GM04504 (cell line): Measurements from ENCODE around the gene APC2.

Experiments
- DNase-seq: peaks from one replicate; pipeline ENCODE4 v3.0.0-alpha.2; 2012; ENCODE audit warnings: low read depth

APC2 gene, protein sequence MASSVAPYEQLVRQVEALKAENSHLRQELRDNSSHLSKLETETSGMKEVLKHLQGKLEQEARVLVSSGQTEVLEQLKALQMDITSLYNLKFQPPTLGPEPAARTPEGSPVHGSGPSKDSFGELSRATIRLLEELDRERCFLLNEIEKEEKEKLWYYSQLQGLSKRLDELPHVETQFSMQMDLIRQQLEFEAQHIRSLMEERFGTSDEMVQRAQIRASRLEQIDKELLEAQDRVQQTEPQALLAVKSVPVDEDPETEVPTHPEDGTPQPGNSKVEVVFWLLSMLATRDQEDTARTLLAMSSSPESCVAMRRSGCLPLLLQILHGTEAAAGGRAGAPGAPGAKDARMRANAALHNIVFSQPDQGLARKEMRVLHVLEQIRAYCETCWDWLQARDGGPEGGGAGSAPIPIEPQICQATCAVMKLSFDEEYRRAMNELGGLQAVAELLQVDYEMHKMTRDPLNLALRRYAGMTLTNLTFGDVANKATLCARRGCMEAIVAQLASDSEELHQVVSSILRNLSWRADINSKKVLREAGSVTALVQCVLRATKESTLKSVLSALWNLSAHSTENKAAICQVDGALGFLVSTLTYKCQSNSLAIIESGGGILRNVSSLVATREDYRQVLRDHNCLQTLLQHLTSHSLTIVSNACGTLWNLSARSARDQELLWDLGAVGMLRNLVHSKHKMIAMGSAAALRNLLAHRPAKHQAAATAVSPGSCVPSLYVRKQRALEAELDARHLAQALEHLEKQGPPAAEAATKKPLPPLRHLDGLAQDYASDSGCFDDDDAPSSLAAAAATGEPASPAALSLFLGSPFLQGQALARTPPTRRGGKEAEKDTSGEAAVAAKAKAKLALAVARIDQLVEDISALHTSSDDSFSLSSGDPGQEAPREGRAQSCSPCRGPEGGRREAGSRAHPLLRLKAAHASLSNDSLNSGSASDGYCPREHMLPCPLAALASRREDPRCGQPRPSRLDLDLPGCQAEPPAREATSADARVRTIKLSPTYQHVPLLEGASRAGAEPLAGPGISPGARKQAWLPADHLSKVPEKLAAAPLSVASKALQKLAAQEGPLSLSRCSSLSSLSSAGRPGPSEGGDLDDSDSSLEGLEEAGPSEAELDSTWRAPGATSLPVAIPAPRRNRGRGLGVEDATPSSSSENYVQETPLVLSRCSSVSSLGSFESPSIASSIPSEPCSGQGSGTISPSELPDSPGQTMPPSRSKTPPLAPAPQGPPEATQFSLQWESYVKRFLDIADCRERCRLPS (N-terminal part only)

DNA sequence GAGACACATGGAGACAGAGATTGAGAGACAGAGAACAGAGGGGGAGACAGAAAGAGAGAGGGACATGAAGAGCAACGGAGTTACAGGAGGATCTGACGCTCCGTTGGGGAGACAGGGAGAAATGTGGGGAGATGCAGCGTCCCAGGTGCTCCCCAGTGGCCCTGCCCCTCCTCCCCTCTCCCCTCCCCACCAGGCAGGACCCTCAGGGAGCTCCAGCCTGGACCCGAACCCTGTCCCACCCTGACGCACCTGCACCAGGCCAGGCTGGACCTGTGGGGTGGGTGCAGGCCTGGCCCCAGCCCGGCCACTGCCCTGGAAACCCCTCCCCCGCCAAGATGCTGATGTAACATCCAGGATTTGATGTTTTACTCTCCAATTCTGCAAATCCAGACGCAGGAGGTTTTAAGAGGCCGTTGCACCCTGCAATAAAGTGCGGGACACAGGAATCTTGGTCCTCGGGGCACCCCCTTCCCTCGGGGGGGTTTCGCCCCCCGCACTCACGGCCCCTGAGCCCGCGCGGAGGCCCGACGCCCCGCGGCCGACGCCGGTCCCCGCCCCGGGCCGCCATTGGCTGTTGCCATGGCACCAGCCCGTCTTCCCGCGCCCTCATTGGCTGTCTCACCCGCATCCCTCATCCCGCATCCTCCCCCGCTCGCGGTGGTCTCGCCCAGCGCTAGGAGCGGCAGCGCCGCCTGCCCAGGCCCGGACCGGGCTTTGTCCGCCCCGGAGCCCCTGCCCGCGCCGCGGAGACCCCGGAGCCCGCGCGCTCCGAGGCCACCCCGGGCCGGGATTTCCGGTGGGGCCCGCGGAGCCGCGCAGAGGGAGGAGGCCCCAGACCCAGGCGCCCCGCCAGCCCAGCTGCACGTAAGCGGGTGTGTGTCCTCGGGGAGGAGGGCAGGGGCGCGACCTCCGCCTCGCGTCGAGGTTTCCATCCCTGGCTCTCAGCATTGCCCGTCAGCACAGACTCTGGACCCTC, at the start of gene APC2:
APC2 (plus strand) TSS at position 655 of the 976 bp plus-strand sequence. CDS start 2,881 bp downstream, outside the sequence.
- no peak for DNase-seq

DNA sequence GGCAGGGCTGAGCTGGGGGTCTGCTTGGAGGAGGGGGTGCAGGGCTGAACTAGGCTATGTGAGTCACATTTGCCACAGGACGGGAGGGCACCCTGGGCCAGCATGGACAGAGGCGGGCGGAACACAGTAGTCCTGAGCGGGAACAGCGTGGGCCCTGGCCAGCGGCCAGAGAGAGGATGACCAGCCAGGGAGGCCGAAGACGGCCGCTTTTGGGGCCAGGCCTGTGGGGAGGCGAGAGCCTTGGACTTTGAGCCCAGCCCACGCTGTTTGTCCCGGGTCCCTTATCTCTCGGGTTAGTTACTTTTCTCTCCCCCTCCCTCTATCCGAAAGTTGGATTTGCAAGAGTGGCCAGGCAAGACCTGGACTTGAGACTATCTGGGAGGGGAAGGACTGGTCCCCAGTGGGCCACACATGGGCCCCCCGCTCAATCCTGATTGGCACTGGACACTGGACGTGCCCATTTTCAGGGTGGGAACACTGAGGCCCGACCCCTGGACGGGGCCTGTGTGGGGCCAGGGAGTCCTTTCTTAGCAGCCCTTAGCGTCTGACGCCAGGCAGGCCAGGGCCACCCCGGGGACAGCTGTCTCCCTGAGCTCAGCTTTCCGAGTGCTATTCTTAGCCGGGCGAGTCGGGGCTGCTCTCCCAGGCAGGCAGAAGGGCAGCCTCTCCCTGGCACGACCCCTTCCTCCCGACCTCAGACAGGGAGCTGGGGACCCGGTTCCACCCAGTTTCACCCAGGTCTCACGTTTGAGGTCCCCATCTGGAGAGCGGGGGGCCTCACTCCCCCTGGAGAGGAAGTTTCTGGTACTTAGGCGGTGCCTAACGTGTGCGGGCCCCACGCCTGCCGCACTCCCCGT, 49.4 kb upstream of the APC2 start:
- DNase-seq: no peak

DNA sequence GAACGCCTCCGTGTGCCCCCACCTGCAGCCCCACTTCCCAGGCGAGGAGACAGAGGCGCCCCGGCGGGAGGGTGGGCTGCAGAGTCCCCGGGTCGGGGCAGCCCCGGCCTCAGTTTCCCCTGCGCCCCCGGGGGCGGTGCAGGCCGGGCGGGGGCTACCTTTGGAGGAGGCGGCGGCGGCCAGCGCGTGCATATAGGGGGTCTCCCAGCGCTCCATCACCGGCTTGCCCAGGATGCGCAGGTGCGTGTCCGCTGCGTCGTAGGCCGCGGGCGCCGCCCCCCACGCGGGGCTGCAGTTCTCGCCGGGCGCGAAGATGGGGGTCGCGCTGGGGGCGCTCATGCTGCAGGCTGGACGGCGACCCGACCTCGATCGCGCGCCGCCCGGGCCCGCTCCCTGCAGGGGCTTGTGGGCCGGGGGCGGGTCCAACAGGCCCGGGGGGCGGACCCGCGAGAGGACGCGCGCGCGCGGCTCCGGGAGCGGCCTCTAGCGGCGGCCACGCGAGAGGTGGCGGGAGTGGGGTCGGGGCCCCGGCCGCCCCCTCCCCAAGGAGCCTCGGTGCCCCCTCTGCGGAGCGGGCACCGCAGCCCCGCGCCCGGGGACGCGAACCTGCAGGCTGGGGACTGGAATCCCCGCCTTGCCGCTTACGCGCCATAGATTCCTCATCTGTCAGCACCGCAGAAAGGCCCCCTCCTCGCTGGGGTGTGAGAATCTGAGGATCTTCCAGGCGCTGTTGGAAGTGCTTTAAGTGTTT, 48.6 kb upstream of the APC2 start, which contains the start of gene GAMT:
GAMT (minus strand) TSS at position 405 of the 751 bp plus-strand sequence; CDS start at position 339, 66 bp downstream.
- DNase-seq: no peak

DNA sequence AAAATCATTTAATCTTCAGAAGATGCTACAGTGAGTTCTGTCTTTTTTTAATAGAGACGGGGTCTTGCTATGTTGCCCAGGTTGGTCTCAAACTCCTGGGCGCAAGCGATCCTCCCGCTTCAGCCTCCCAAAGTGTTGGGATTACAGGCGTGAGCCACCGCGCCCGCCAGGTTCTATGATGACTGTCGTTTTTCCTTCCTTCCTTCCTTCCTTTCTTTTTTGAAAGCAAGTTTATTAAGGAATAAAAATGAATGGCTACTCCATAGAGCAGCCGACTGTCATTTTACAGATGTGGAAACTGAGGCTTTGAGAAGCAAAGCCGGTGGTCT, 48.1 kb upstream of the APC2 start:
- DNase-seq: no peak

DNA sequence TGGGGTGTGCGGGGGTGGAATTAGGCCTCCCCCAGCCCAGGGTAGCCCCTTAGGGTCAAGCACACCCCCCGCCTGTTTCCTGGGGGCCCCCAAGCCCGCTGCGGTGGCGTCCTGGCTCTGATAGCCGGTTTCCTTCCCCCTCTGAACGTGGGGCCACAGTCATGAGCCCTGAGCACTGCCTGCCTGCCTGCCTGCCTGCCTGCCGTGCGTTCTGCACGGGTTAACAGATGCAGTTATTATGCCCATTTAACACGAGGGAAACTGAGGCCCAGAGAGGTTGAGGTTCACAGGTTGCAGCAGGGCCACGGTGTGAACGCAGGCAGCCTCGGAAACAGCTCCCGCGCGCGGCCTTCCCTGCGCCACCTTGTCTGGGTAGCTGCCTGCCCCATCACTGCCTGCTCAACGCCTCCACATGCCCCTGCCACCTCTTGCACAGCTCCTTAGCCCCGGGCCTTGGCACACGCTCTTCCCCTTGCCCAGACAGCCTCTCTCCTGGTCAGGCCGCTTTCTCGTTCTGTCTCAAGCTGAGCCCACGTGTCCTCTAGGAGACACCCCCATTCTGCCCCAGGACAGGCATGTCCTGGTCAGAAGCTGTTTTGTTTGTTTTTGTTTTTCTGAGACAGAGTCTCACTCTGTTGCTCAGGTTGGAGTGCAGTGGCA, 47.4 kb upstream of the APC2 start:
- no peak for DNase-seq

DNA sequence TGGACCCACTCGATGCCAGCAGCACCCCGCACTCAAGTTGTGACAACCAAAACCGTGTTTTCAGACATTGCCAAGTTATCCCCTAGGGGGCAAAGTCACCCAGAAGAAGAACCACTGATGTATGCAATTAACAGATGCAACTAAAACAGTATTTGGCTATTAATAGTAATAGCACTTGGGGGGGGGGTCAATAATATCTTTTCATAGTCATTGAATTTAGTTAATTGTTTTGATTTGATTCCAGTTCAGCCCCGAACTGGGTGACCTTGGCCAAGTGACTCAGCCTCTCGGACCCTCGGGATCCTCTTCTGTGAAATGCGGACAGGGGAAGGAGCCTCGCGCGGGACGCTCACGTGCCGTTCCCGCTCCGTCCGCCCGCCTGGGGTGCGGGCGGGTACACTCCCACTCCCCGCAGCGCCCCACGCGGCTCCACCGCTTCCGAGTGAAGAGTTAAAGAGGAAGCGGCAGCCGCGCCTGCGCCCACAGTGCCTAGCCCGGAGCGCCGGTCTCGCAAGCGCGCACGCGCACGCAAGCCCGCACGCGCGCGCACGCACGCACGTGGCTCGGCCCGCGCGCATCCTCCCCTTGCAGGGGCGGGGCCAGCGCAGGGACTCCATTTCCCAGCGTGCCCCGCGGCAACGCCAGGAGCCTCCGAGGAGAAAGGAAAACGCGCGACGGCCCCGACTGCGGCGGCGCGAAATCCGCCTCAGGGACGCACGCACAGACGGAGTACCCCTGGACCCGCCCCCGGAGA, 43.0 kb upstream of the APC2 start:
- DNase-seq: peak; percentile 97

DNA sequence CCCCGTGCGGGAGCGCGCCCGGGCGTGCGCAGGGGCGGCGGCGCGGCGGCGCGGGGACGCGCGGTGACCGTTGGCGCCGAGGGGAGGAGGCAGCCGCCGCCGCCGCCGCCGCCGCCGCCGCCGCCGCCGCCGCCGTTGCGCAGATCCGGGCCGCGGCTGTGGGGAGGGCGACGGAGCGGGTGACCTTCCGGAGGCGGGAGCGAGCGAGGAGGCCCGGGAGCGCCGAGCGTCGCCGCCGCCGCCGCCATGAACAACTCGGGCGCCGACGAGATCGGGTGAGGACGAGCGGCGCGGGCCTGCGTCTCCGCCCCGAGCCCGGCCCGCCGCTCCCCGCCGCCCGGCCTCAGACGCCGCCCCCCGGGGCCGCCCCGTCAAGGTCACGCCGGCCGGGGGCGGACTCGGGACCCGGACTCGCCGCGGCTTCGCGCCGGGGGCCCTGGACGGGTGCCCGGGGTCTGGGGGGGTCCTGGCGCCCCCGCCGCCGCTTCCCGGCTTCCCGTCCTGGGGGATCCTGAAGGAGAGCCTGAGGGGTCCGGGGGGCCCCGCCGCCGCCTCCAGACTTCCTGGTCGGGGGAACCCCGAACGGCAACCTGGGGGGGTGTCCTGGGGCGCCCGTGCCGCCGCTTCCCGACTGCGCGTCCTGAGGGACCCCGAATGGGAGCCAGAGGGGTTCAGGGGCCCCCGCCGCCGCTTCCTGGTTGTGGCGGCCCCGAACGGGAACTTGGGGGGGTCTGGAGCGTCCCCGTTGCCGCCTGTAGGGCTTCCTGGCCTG, 42.2 kb upstream of the APC2 start, which contains the start of gene DAZAP1:
DAZAP1 (plus strand) TSS at position 59 of the 772 bp plus-strand sequence; CDS start at position 247, 188 bp downstream.
- DNase-seq: no peak

DNA sequence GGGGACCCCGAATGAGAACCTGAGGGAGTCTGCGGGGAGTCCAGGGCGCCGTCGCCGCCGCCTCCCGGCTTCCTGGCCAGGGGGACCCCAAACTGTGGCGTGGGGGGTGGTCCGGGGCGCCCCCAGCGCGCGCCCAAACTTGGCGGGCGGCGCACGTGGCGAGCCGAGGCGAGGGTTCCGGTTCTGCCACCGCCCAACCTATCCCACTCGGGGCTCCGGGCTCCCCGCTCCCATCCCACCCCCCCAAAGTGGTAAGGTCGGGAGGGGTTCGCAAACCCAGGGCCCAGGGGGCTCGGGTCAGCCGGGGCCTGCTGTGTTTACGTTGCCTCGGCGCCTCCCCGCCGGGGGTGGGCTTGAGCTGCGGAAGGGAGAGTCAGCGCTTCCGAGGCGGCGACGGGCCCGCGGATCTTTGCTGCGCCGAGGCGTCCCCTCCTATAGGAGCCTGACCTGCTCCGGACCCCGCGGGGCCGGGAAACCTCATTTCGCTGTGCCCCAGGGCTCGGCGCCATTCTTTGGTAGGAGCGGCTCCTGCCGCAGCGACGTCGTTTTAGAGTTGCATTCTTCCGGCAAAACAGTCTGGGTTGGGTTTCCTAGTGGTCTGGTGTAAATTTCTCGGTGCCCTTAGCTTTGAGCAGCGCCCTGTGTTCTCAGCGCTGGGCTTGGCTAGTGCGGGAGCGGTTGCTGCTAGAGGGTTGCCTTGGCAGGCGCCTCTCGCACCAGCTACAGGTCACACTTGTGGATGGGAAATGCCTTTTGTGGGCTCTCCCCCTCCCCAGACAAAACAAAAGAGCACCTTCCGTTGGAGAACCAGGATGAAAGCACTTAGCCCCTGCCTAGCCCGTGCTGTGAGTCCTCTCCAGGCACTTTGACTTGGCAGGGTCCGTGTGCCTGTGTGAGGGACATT, 41.4 kb upstream of the APC2 start:
- DNase-seq: no peak

DNA sequence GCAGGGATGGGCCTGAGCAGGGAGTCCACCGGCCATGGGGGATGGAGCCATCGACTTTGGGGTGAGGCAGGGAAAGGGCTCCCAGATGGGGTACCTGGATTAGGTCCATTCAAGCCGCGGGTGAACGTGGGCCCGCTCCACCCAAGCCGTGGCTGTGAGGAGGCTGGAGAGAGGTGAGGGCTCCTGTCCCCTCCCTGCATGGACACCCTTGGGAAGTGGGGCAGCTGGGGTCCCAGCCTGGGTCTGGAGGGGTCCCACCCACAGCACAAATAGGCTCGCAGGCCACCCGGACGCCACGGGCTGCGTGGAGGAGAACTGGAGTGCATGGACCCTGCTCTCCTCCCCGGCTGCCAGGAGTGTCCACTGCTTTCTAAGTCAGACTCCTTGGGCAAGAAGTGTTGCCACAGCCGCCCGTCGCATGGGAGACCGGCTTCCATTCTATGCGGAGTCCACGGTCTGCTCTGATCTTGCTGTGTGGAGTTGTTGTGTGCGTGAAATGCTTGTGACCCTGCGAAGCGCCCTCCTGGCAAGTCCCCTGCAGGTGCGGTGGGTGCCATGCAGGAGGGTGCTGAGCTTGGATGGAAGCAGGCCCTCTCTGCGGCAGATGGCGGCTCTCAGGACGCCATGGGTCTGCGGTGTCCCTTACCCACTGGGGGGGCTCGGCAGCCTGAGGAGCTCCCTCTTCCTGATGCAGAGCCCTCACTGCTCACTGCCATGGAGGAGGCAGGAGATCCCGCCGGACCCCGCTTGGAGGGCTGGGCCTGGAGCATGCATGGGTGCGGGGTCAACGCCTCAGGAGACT, 40.5 kb upstream of the APC2 start:
- no peak for DNase-seq

DNA sequence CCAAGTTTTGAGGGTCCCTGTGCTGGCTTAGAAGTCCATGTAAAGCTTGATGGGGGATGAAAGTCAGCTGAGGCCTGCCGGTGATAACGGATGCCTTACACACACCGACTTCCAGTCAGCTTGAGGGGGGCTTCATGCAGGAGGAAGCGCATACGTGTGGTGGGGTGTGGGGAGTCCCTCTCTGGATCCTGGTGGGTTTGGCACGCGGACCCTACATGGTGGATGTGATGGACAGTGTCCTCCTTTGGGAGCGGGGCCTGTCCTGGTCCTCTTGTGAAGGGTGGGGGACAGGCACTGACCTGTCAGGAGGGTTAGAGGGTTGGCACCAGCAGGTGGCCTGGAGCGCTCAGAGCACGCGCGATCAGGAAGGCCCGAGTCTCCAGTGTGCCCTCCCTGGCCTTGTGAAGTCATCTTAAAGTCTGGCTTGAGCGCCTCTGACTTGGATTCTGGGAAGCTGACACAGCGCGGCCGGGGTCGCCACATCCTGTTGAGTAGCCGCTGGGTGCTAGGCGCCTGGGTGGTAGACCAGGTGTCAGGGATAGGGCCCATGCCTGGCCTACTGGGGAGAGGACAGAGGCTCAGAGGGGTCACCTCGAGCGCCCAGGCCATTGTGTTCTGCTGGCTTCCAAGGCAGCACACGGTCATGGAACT, 39.7 kb upstream of the APC2 start:
- no peak for DNase-seq

DNA sequence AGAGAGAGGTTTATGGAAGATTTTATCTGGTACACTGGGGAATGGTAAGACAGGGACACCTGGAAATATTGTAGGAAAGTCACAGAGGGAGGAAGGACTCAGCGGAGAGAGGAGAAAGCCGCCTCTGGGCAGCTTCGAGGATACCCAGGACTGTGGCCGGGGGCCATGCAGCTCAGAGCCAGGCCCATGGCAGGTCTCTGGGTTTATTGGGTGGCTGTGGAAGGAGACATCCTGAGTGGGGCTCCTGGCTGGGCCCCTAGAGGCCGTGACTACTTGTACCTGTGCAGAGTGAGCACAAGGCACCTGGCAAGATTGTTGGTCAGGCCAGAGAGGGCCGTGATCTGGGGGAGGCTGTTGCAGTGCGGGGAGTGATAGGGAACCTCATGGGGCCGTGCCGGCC, 39.1 kb upstream of the APC2 start:
- no peak for DNase-seq

DNA sequence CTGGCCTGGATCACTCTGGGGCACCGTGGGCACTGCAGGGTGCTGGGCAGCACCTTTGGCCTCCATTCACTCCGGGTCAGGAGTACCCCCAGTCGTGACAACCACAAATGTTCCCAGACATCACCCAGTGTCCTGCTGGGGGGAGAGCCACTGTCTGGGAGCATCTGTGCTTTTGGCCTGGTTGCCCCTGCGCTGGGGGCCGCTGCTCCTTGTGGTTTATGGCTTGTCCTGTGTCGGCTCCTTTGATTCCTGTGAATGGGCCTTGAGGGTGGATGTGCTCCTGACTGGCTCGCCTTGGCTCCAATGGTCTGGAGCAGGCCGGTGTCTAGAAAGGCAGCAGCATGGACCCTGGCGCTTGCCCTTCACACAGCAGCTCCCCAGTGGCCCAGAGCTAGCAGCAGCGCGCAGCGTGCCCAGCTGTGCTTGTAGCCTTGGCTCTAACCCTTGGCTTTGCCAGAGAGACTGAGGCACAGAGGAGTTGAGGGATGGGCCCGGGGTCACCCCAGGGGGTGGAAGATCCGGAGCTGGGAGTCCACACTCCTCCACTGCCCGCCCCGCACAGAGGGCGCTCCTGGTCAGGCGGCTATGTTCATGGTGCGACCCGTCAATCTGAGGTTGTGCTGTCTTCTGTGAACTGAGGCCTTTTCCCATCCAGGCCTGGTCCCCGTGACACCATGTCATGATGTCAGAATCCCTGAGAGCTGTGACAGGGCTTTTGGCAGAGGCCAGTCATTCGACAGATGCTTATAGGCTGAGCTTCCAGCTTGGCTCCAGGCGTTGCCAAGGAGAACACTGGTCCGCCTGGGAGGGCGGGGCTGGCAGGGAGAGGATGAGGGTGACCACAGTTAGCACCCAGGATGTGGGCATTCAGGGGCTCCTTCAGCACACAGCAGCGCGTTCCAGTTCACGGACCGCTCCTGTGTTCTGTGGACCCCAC, 38.4 kb upstream of the APC2 start:
- peak; percentile 24 for DNase-seq

DNA sequence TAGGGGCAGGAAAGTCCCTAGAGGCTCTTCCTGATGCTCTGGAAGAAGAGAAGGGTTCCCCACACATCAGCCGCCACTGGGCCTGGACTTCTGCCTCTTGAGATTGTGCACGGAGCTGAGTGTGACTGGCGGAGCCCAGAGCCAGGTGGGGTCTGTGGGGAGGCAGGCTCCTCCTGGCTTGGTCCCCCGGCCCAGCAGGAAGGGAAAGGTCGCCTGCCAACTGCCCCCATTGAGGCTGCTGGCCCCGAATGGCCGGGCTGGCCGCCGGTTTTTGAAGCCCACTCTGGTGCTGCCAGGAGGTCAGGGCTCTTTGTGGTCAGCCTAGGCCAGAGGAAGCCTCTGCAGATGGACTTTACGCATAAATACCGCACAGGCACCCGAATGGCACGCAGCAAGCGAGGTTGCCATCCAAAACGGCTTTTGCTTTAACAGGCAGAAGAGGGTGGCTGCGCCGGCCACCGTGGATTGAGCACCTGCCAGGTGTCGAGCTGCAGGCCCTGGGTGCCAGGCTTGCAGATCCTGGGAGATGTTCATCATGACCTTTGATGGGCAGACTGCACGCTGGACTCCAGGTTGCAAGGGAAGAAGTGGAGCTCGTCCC, 37.5 kb upstream of the APC2 start:
- DNase-seq: no peak
